ENCODE results near the gene EDARADD.
A peak's percentile ranks its signal among the peaks of the same experiment; 100 is the strongest.

Gene EDARADD

DNA sequence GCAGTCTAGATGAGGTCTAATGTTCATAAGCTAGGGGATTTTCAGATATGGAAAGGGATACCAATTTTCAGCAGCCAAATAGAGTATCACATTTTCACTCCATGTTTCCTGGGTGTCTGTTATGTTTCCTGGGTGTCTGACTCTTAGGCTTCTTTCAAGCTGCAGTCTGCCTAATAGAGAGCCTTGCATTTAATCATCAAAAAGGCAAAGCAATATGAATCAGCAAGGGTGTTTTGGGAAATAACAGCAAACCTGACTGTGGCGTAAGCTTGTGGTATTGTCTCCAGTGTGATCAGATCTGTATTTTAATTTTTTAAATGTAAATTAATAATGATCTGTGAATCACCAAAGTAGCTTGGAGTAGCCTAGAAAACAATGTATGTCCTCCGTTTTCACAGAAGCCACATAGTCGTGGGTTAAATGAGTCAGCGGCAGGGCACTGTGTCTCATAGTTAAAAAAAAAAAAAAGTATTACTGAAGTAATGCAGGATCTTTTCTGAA lies 140.1 kb downstream of the EDARADD start:
- DNase-seq (ENCODE audit: insufficient read length, low spot score) = peak; percentile 38
- FAIRE-seq = no peak
- no peak for TF ChIP-seq POLR2A (IDR thresholded peaks at IDR 0.05; ENCODE audit: low read depth, low read length)

Measured in H54 (cell line).